ENCODE data around the gene IGLL5.
"Not testable (repeated sequence)": the region's sequence is repeated elsewhere in the genome, so short reads cannot be mapped to it uniquely, and the experiment has no call there.

The IGLL5 gene

DNA sequence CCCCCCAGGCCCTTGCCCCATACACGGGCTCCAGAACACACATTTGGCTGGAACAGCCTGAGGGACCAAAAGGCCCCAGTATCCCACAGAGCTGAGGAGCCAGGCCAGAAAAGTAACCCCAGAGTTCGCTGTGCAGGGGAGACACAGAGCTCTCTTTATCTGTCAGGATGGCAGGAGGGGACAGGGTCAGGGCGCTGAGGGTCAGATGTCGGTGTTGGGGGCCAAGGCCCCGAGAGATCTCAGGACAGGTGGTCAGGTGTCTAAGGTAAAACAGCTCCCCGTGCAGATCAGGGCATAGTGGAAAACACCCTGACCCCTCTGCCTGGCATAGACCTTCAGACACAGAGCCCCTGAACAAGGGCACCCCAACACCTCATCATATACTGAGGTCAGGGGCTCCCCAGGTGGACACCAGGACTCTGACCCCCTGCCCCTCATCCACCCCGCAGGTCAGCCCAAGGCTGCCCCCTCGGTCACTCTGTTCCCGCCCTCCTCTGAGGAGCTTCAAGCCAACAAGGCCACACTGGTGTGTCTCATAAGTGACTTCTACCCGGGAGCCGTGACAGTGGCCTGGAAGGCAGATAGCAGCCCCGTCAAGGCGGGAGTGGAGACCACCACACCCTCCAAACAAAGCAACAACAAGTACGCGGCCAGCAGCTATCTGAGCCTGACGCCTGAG is 13.1 kb downstream of the IGLL5 start:
- not testable (repeated sequence) for H3K36me3 ChIP-seq (ENCODE audit: insufficient read depth, low read length); H3K4me3 ChIP-seq (ENCODE audit: low read length, poor library complexity, severe bottlenecking); H3K4me1 ChIP-seq (ENCODE audit: insufficient read depth, low read length, poor library complexity, severe bottlenecking); H3F3A ChIP-seq (ENCODE audit: low read depth); H2AFZ ChIP-seq (ENCODE audit: low read length); H3K9ac ChIP-seq (ENCODE audit: low read depth, low read length, poor library complexity, severe bottlenecking); H3K4me2 ChIP-seq (ENCODE audit: low read depth, low read length, poor library complexity, severe bottlenecking); H3K9me3 ChIP-seq (ENCODE audit: insufficient read depth, low read depth, low read length); H3K79me2 ChIP-seq (ENCODE audit: insufficient read depth, low read length); H4K20me1 ChIP-seq (ENCODE audit: insufficient read depth, low read length, poor library complexity, severe bottlenecking); H3K9me2 ChIP-seq (replicated peaks; ENCODE audit: low read depth, low read length)
- H3K27me3 ChIP-seq (ENCODE audit: insufficient read depth, low read length, poor library complexity, severe bottlenecking), result peaks cover 10% of the 10 kb centered on the region

DNA sequence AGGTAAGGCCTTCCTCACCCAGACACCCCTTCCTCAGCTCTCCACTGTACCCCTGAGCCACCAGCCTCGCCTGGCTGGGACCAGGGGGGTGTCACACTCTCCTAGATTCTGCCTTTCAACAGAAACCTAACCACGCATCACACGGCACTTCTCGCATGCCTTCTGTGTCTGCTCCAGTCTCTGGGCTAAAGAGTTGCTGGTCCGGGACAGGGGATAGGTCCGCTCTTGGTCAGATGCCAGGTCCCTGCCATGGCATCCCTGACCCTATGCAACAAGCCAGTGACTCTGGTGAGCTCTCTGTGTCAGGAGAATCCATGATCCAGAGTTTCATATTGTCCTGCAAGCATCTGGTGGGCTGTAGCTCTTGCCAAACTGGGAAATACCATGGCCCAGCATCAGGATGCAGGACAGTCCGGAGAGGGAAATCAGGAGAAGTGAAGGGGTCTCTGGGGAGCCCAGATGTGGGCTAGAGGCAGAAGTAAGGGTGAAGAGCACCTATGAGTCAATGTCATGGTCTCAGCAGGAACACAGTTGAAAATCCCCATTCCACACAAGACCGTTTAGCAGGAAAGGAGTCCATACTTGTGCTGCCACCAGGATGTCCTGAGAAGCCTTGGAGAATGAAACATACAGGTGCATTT is 14.1 kb downstream of the IGLL5 start:
- Histone ChIP-seq H3K4me2 (ENCODE audit: low read depth, low read length, poor library complexity, severe bottlenecking) (no peak overlapping the region), H3K9me2 (replicated peaks; ENCODE audit: low read depth, low read length) (no peaks in the 10 kb centered on the region), H3K9ac (ENCODE audit: low read depth, low read length, poor library complexity, severe bottlenecking) (no peak overlapping the region), H3K4me1 (ENCODE audit: insufficient read depth, low read length, poor library complexity, severe bottlenecking) (no peaks in the 10 kb centered on the region), H3K36me3 (ENCODE audit: insufficient read depth, low read length) (no peaks in the 10 kb centered on the region), H2AFZ (ENCODE audit: low read length) (no peak overlapping the region), H3K27me3 (ENCODE audit: insufficient read depth, low read length, poor library complexity, severe bottlenecking) (peaks cover 3% of the 10 kb centered on the region), H3K4me3 (ENCODE audit: low read length, poor library complexity, severe bottlenecking) (no peak overlapping the region), H4K20me1 (ENCODE audit: insufficient read depth, low read length, poor library complexity, severe bottlenecking) (no peaks in the 10 kb centered on the region), H3K79me2 (ENCODE audit: insufficient read depth, low read length) (no peaks in the 10 kb centered on the region), H3K9me3 (ENCODE audit: insufficient read depth, low read depth, low read length) (no peaks in the 10 kb centered on the region), H3F3A (ENCODE audit: low read depth) (no peaks in the 10 kb centered on the region)
- TF ChIP-seq, protein P1, sequence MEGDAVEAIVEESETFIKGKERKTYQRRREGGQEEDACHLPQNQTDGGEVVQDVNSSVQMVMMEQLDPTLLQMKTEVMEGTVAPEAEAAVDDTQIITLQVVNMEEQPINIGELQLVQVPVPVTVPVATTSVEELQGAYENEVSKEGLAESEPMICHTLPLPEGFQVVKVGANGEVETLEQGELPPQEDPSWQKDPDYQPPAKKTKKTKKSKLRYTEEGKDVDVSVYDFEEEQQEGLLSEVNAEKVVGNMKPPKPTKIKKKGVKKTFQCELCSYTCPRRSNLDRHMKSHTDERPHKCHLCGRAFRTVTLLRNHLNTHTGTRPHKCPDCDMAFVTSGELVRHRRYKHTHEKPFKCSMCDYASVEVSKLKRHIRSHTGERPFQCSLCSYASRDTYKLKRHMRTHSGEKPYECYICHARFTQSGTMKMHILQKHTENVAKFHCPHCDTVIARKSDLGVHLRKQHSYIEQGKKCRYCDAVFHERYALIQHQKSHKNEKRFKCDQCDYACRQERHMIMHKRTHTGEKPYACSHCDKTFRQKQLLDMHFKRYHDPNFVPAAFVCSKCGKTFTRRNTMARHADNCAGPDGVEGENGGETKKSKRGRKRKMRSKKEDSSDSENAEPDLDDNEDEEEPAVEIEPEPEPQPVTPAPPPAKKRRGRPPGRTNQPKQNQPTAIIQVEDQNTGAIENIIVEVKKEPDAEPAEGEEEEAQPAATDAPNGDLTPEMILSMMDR (conservative IDR thresholded peaks at IDR 0.05; ENCODE audit: low read length), result no peak
- no peak for TF ChIP-seq EZH2phosphoT487 (IDR thresholded peaks at IDR 0.05; ENCODE audit: borderline replicate concordance)

DNA sequence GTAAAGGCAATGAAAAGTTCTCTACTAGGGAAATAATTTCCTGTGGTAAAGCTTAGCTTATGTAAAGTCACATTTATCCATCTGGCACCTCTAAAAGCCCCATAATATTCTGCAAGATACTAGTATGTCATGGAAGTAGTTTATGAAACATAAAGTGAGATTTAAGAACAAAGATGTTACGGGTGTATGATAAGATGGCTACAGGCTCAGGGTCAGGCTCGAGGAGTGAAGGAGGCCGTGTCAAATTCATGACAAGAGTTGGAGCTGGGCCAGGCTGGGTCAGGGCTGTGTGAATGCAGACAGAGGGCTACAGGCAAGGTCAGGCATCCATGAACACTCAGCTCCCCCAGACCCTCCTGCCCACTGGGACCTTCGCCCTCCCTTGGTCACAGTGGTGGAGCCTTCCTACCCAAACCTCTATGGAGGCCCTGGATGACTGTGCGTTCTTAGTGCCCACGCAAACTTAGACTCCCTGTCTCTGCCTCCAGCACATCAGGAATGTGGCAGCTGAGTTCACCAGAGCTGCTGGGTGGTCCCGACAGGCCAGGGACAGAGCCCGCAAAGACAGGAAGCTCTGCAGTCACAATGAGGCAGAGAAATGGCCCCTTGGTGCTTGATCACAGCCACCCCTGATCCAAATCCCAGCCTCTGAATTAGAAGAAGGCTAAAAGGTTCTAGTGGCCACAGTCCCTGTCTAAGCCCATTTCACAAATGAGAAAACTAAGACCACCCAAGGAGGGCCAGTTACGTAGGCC is 14.8 kb downstream of the IGLL5 start:
- TF ChIP-seq EZH2phosphoT487 (IDR thresholded peaks at IDR 0.05; ENCODE audit: borderline replicate concordance), result no peak
- Histone ChIP-seq H3K27me3 (ENCODE audit: insufficient read depth, low read length, poor library complexity, severe bottlenecking) (no peaks in the 10 kb centered on the region), H3K4me3 (ENCODE audit: low read length, poor library complexity, severe bottlenecking) (no peak overlapping the region), H2AFZ (ENCODE audit: low read length) (no peak overlapping the region), H3F3A (ENCODE audit: low read depth) (no peaks in the 10 kb centered on the region), H3K9me2 (replicated peaks; ENCODE audit: low read depth, low read length) (no peaks in the 10 kb centered on the region), H3K79me2 (ENCODE audit: insufficient read depth, low read length) (no peaks in the 10 kb centered on the region), H3K36me3 (ENCODE audit: insufficient read depth, low read length) (no peaks in the 10 kb centered on the region), H3K9me3 (ENCODE audit: insufficient read depth, low read depth, low read length) (no peaks in the 10 kb centered on the region), H4K20me1 (ENCODE audit: insufficient read depth, low read length, poor library complexity, severe bottlenecking) (no peaks in the 10 kb centered on the region), H3K9ac (ENCODE audit: low read depth, low read length, poor library complexity, severe bottlenecking) (no peak overlapping the region), H3K4me2 (ENCODE audit: low read depth, low read length, poor library complexity, severe bottlenecking) (no peak overlapping the region), H3K4me1 (ENCODE audit: insufficient read depth, low read length, poor library complexity, severe bottlenecking) (no peaks in the 10 kb centered on the region)

DNA sequence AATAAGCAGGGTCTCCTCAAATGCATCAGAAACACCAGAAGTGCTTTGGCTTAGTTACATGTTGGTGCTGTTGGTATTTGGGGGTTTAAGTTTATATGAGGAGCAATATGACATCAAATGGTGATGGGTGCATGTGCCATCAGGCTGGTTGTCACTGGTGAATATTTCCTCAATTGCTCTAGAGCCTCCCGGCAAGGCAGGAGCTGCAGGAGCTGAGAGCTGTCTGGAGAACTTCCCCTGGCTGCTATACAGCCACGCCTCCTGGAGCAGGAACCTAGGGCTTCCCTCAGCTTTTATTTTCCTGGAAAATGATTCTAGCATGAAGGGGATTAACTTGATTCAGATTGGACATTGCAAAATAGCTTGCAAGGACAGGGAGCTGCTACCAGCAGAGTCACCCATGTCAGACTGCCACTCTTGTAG is 15.8 kb downstream of the IGLL5 start:
- Histone ChIP-seq H3K4me2 (ENCODE audit: low read depth, low read length, poor library complexity, severe bottlenecking) (no peak overlapping the region), H3K4me3 (ENCODE audit: low read length, poor library complexity, severe bottlenecking) (no peak overlapping the region), H3K27me3 (ENCODE audit: insufficient read depth, low read length, poor library complexity, severe bottlenecking) (no peaks in the 10 kb centered on the region), H2AFZ (ENCODE audit: low read length) (no peak overlapping the region), H3K36me3 (ENCODE audit: insufficient read depth, low read length) (no peaks in the 10 kb centered on the region), H3F3A (ENCODE audit: low read depth) (no peaks in the 10 kb centered on the region), H4K20me1 (ENCODE audit: insufficient read depth, low read length, poor library complexity, severe bottlenecking) (no peaks in the 10 kb centered on the region), H3K9ac (ENCODE audit: low read depth, low read length, poor library complexity, severe bottlenecking) (no peak overlapping the region), H3K9me3 (ENCODE audit: insufficient read depth, low read depth, low read length) (no peaks in the 10 kb centered on the region), H3K9me2 (replicated peaks; ENCODE audit: low read depth, low read length) (no peaks in the 10 kb centered on the region), H3K4me1 (ENCODE audit: insufficient read depth, low read length, poor library complexity, severe bottlenecking) (no peaks in the 10 kb centered on the region), H3K79me2 (ENCODE audit: insufficient read depth, low read length) (no peaks in the 10 kb centered on the region)
- TF ChIP-seq EZH2phosphoT487 (IDR thresholded peaks at IDR 0.05; ENCODE audit: borderline replicate concordance), result no peak

DNA sequence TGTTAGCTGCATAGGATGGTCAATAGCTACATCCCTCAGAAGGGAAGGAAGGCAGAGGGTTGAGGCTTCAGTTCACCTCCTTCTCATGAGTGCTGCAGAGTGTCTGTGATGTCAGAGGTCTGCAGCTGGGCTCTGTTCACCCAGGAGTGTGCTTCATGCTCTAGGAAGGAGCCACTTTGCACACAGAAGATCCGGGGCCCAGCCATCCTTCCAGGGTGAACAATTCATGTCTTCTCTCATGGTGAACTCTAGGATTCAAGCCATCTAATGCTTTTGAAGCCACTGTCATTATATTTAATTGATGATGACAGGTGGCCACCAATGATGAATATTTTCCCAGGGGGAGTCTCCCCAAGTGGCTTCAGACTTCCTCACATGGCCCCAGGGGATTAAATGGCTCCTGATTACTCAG is 16.2 kb downstream of the IGLL5 start:
- H3K4me2 ChIP-seq (ENCODE audit: low read depth, low read length, poor library complexity, severe bottlenecking); H3K9ac ChIP-seq (ENCODE audit: low read depth, low read length, poor library complexity, severe bottlenecking); H3K36me3 ChIP-seq (ENCODE audit: insufficient read depth, low read length); H3K4me3 ChIP-seq (ENCODE audit: low read length, poor library complexity, severe bottlenecking); H3K27me3 ChIP-seq (ENCODE audit: insufficient read depth, low read length, poor library complexity, severe bottlenecking); H3K9me2 ChIP-seq (replicated peaks; ENCODE audit: low read depth, low read length); H4K20me1 ChIP-seq (ENCODE audit: insufficient read depth, low read length, poor library complexity, severe bottlenecking); H3K4me1 ChIP-seq (ENCODE audit: insufficient read depth, low read length, poor library complexity, severe bottlenecking); H3K9me3 ChIP-seq (ENCODE audit: insufficient read depth, low read depth, low read length); H3K79me2 ChIP-seq (ENCODE audit: insufficient read depth, low read length); H3F3A ChIP-seq (ENCODE audit: low read depth); H2AFZ ChIP-seq (ENCODE audit: low read length): not testable (repeated sequence)

DNA sequence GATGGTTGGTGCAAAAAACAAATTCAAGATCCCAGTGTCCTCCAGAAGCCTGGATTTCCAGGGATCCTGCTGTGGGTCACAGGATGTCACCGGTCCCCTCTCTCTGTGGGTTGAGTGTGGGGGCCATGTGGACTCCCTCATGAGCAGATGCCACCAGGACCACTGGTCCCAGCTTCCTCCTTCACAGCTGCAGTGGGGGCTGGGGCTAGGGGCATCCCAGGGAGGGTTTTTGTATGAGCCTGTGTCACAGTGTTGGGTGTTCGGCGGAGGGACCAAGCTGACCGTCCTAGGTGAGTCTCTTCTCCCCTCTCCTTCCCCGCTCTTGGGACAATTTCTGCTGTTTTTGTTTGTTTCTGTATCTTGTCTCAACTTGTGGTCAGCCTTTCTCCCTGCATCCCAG is 17.1 kb downstream of the IGLL5 start:
- not testable (repeated sequence) for H3K36me3 ChIP-seq (ENCODE audit: insufficient read depth, low read length); H4K20me1 ChIP-seq (ENCODE audit: insufficient read depth, low read length, poor library complexity, severe bottlenecking); H3K9ac ChIP-seq (ENCODE audit: low read depth, low read length, poor library complexity, severe bottlenecking); H3K4me2 ChIP-seq (ENCODE audit: low read depth, low read length, poor library complexity, severe bottlenecking); H3K27me3 ChIP-seq (ENCODE audit: insufficient read depth, low read length, poor library complexity, severe bottlenecking); H3K79me2 ChIP-seq (ENCODE audit: insufficient read depth, low read length); H3K4me1 ChIP-seq (ENCODE audit: insufficient read depth, low read length, poor library complexity, severe bottlenecking); H3K9me2 ChIP-seq (replicated peaks; ENCODE audit: low read depth, low read length); H3K9me3 ChIP-seq (ENCODE audit: insufficient read depth, low read depth, low read length); H3K4me3 ChIP-seq (ENCODE audit: low read length, poor library complexity, severe bottlenecking); H3F3A ChIP-seq (ENCODE audit: low read depth); H2AFZ ChIP-seq (ENCODE audit: low read length)
